ENCODE results near the gene RALA. TPM values are rescaled to one million over a fixed set of nuclear protein-coding genes. Genes with fewer than 3 reads are reported as not detected.
"Not testable (repeated sequence)": the region's sequence is repeated elsewhere in the genome, so short reads cannot be mapped to it uniquely, and the experiment has no call there.

Gene RALA
- total RNA-seq, 1 experiment from 2014 or later = 13.8 TPM

GRCh38 chr7:39750253-39751077 is 127.1 kb downstream of the RALA start:
- DNase-seq = no peak
- H3K27ac ChIP-seq (ENCODE audit: low read length) = no peak overlapping the region

DNA sequence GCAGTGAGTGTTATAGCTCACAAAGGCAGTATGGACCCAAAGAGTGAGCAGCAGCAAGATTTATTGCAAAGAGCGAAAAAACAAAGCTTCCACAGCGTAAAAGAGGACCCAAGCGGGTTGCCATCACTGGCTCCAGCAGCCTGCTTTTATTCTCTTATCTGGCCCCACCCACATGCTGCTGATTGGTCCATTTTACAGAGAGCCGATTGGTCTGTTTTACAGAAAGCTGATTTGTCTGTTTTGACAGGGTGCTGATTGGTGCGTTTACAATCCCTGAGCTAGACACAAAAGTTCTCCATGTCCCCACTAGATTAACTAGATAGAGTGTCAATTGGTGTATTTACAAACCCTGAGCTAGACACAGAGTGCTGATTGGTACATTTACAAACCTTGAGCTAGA is 129.9 kb downstream of the RALA start:
- H3K4me1 ChIP-seq (ENCODE audit: low read length); H2AFZ ChIP-seq (ENCODE audit: low read length); H4K20me1 ChIP-seq (ENCODE audit: insufficient read depth, low read depth, low read length); H3K9ac ChIP-seq (ENCODE audit: low read length); H3K27me3 ChIP-seq (ENCODE audit: low read length); H3K4me2 ChIP-seq (ENCODE audit: low read depth, low read length, poor library complexity, severe bottlenecking); H3K27ac ChIP-seq (ENCODE audit: low read length); H3K9me2 ChIP-seq (replicated peaks; ENCODE audit: insufficient read depth, low read length); DNase-seq; H3K9me3 ChIP-seq (ENCODE audit: low read length); H3K4me3 ChIP-seq (ENCODE audit: low read length): not testable (repeated sequence)
- H3K36me3 ChIP-seq (ENCODE audit: insufficient read depth, low read length) = peaks cover 11% of the 10 kb centered on the region; the same call in 1 of the 2 replicates
- peaks cover 95% of the 10 kb centered on the region for H3K79me2 ChIP-seq (ENCODE audit: low read length)

More at GRCh38 chr7:39750253-39751077, 127.1 kb downstream of the RALA start:
- Histone ChIP-seq H3K4me2 (ENCODE audit: low read depth, low read length, poor library complexity, severe bottlenecking) (no peak overlapping the region), H3K9ac (ENCODE audit: low read length) (no peak overlapping the region), H3K79me2 (ENCODE audit: low read length) (peaks cover 91% of the 10 kb centered on the region), H2AFZ (ENCODE audit: low read length) (no peak overlapping the region), H4K20me1 (ENCODE audit: insufficient read depth, low read depth, low read length) (no peaks in the 10 kb centered on the region), H3K36me3 (ENCODE audit: insufficient read depth, low read length) (peaks cover 11% of the 10 kb centered on the region; the same call in 1 of the 2 replicates), H3K9me2 (replicated peaks; ENCODE audit: insufficient read depth, low read length) (no peaks in the 10 kb centered on the region), H3K9me3 (ENCODE audit: low read length) (no peaks in the 10 kb centered on the region), H3K27me3 (ENCODE audit: low read length) (no peaks in the 10 kb centered on the region), H3K4me3 (ENCODE audit: low read length) (no peak overlapping the region), H3K4me1 (ENCODE audit: low read length) (peaks cover 17% of the 10 kb centered on the region)

GRCh38 chr7:39753823-39754325 is 130.5 kb downstream of the RALA start:
- Histone ChIP-seq H3K27ac (ENCODE audit: low read length) (no peak overlapping the region), H3K9me2 (replicated peaks; ENCODE audit: insufficient read depth, low read length) (no peaks in the 10 kb centered on the region), H3K27me3 (ENCODE audit: low read length) (no peaks in the 10 kb centered on the region), H2AFZ (ENCODE audit: low read length) (no peak overlapping the region), H3K79me2 (ENCODE audit: low read length) (peaks cover 97% of the 10 kb centered on the region), H3K4me1 (ENCODE audit: low read length) (peaks cover 8% of the 10 kb centered on the region), H3K36me3 (ENCODE audit: insufficient read depth, low read length) (peaks cover 11% of the 10 kb centered on the region; the same call in 1 of the 2 replicates), H3K9ac (ENCODE audit: low read length) (no peak overlapping the region), H3K4me3 (ENCODE audit: low read length) (no peak overlapping the region), H3K9me3 (ENCODE audit: low read length) (no peaks in the 10 kb centered on the region), H3K4me2 (ENCODE audit: low read depth, low read length, poor library complexity, severe bottlenecking) (no peak overlapping the region), H4K20me1 (ENCODE audit: insufficient read depth, low read depth, low read length) (no peaks in the 10 kb centered on the region)
- no peak for DNase-seq

DNA sequence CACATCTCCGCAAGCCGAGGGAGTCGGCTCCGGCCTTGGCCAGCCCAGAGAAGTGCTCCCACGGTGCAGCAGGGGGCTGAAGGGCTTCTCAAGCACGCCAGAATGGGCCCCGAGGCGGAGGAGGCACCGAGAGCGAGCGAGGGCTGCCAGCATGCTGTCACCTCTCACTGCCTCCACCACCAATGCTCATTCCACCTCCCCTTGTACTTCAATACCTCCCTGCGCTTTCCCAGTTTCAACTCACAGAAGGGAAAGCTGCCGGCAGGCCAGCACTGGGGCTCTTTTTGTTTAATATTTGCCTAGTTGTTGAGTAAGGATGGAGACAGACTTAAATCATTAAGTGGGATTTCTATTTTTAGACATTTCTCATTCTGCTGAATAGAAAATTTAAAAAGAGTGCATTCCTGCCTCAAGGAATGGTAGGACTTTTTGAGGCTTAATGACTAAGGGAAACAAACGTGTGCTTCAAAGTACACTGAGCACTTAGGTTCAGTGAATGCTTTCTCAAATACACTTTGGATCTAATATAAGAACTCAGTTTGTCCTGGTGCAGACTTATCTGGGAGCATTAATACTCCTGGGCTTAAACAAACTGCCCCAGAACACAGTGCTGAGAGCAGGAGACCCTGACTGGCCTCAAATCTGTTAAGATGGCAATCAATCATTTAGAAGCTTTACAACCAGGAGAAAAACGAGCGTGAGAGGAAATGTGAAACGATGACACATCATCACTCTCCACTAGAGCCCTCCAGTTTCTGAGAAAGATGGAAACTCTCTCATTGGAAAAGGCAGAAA is 131.2 kb downstream of the RALA start:
- Histone ChIP-seq H3K27me3 (ENCODE audit: low read length) (no peaks in the 10 kb centered on the region), H3K4me2 (ENCODE audit: low read depth, low read length, poor library complexity, severe bottlenecking) (no peak overlapping the region), H2AFZ (ENCODE audit: low read length) (no peak overlapping the region), H3K9me3 (ENCODE audit: low read length) (no peaks in the 10 kb centered on the region), H3K4me1 (ENCODE audit: low read length) (peaks cover 2% of the 10 kb centered on the region), H3K27ac (ENCODE audit: low read length) (no peak overlapping the region), H3K36me3 (ENCODE audit: insufficient read depth, low read length) (peaks cover 11% of the 10 kb centered on the region; the same call in 1 of the 2 replicates), H3K9me2 (replicated peaks; ENCODE audit: insufficient read depth, low read length) (no peaks in the 10 kb centered on the region), H3K4me3 (ENCODE audit: low read length) (no peak overlapping the region), H3K79me2 (ENCODE audit: low read length) (peaks cover 97% of the 10 kb centered on the region), H4K20me1 (ENCODE audit: insufficient read depth, low read depth, low read length) (no peaks in the 10 kb centered on the region), H3K9ac (ENCODE audit: low read length) (no peak overlapping the region)
- DNase-seq = no peak

GRCh38 chr7:39757604-39758003 is 134.2 kb downstream of the RALA start:
- no peak for DNase-seq
- no peaks in the 10 kb centered on the region for H3K9me3 ChIP-seq (ENCODE audit: low read length)

More at GRCh38 chr7:39757604-39758003, 134.2 kb downstream of the RALA start:
- H3K27ac ChIP-seq (ENCODE audit: low read length) = no peak overlapping the region
- no peak overlapping the region for H3K4me2 ChIP-seq (ENCODE audit: low read depth, low read length, poor library complexity, severe bottlenecking)
- no peaks in the 10 kb centered on the region for H4K20me1 ChIP-seq (ENCODE audit: insufficient read depth, low read depth, low read length)
- H3K9ac ChIP-seq (ENCODE audit: low read length) = no peak overlapping the region
- no peaks in the 10 kb centered on the region for H3K27me3 ChIP-seq (ENCODE audit: low read length)
- H3K36me3 ChIP-seq (ENCODE audit: insufficient read depth, low read length) = no peaks in the 10 kb centered on the region
- no peaks in the 10 kb centered on the region for H3K9me2 ChIP-seq (replicated peaks; ENCODE audit: insufficient read depth, low read length)
- no peak overlapping the region for H3K4me3 ChIP-seq (ENCODE audit: low read length)
- peaks cover 89% of the 10 kb centered on the region for H3K79me2 ChIP-seq (ENCODE audit: low read length)
- no peaks in the 10 kb centered on the region for H3K4me1 ChIP-seq (ENCODE audit: low read length)
- H2AFZ ChIP-seq (ENCODE audit: low read length) = no peak overlapping the region

Other genes starting within 250 kb of the RALA start
- 20.9 and 25.1 TPM in 2 replicates for gene YAE1, start 57.2 kb upstream of the RALA start, total RNA-seq (2014; rRNA removed; shearing (Covaris generic); ENCODE audit: low replicate concordance)